Keratinocyte (primary cell): ENCODE data around the gene ST6GALNAC5. TPM values are rescaled to one million over a fixed set of nuclear protein-coding genes. Genes with fewer than 3 reads are reported as not detected.

ENCODE experiments used
- DNase-seq: peaks from one replicate; pipeline ENCODE4 v3.0.0-alpha.2; 2011; ENCODE audit warnings: low read depth, missing footprints, low spot score
- FAIRE-seq: peaks from 2 replicates; lab custom pipeline; 2011; peaks lifted over from hg19 to GRCh38; lab: Jason Lieb, UNC
- H2AFZ ChIP-seq: 2 replicates; pipeline ENCODE4 v1.6.0; 2012; ENCODE audit warnings: low read length, control low read depth, inconsistent platforms; ENCODE audit not compliant: control insufficient read depth
- H3K27ac ChIP-seq: 2 replicates; pipeline ENCODE4 v1.5.1; 2011; ENCODE audit warnings: low read length; ENCODE audit not compliant: control insufficient read depth, insufficient read depth
- H3K27me3 ChIP-seq: 3 replicates; pipeline ENCODE4 v1.6.0; 2011; ENCODE audit warnings: low read length; ENCODE audit not compliant: control insufficient read depth, insufficient read depth; ENCODE audit errors: extremely low read depth
- H3K36me3 ChIP-seq, 2 experiments: 2 replicates in 1 of 2; 3 replicates in 1 of 2; pipeline ENCODE4 v1.5.1; 2011; ENCODE audit warnings: low read length in 2 of 2, mild to moderate bottlenecking in 1 of 2; ENCODE audit not compliant: control insufficient read depth in 2 of 2, insufficient read depth in 2 of 2; ENCODE audit errors: extremely low read depth in 1 of 2
- H3K4me1 ChIP-seq: 3 replicates; pipeline ENCODE4 v1.5.1; 2011; ENCODE audit warnings: low read length; ENCODE audit not compliant: control insufficient read depth, insufficient read depth; ENCODE audit errors: extremely low read depth
- H3K4me2 ChIP-seq: 3 replicates; pipeline ENCODE4 v1.6.0; 2011; ENCODE audit warnings: low read depth, low read length; ENCODE audit not compliant: control insufficient read depth, insufficient read depth; ENCODE audit errors: extremely low read depth
- H3K4me3 ChIP-seq, 3 experiments: fragments of 200-600 bp in 1 of 3; sonication (generic) in 1 of 3; 2 replicates in 2 of 3; 3 replicates in 1 of 3; pipeline ENCODE4 v1.5.1; 2011 to 2016; ENCODE audit warnings: low read length in 3 of 3, mild to moderate bottlenecking in 3 of 3, control low read depth in 2 of 3, inconsistent platforms in 1 of 3, low read depth in 1 of 3, mixed read lengths in 1 of 3, mixed run types in 1 of 3, moderate library complexity in 1 of 3; ENCODE audit not compliant: control insufficient read depth in 2 of 3, insufficient read depth in 2 of 3; ENCODE audit errors: extremely low read depth in 1 of 3
- H3K79me2 ChIP-seq: 2 replicates; pipeline ENCODE4 v1.6.0; 2012; ENCODE audit warnings: low read length; ENCODE audit not compliant: control insufficient read depth, insufficient read depth
- H3K9ac ChIP-seq: 3 replicates; pipeline ENCODE4 v1.6.0; 2011; ENCODE audit warnings: low read length; ENCODE audit not compliant: control insufficient read depth, insufficient read depth; ENCODE audit errors: extremely low read depth
- H3K9me1 ChIP-seq: 3 replicates; pipeline ENCODE4 v1.6.0; 2011; ENCODE audit warnings: low read length; ENCODE audit not compliant: control insufficient read depth, insufficient read depth; ENCODE audit errors: extremely low read depth
- H3K9me3 ChIP-seq: 2 replicates; pipeline ENCODE4 v1.5.1; 2012; ENCODE audit warnings: low read depth, low read length; ENCODE audit not compliant: control insufficient read depth
- H4K20me1 ChIP-seq: 3 replicates; pipeline ENCODE4 v1.6.0; 2011; ENCODE audit warnings: low read length; ENCODE audit not compliant: control insufficient read depth, insufficient read depth; ENCODE audit errors: extremely low read depth
- EZH2 ChIP-seq: IDR thresholded peaks from one replicate; pipeline ENCODE4 v1.6.1; 2012; ENCODE audit warnings: inconsistent platforms, mild to moderate bottlenecking, low read length, moderate library complexity
- dilution Hi-C: fragments of 300-500 bp; cut with MboI; formaldehyde crosslinking; loops from one replicate; pipeline ENCODE4 v1.7.0; 2020; ENCODE audit warnings: low sequenced_read_pairs; ENCODE audit not compliant: extremely low pct_ligation_motif_present
- polyA plus RNA-seq, 5 experiments: library from polyadenylated mRNA; depleted of rRNA in 3 of 5; stranded (reverse) in 3 of 5; stranded (forward) in 1 of 5; unstranded in 1 of 5; fragments of >200 nt; gene quantifications; 1 replicate in 1 of 5; 2 replicates in 3 of 5; 3 replicates in 1 of 5; pipeline versions ENCODE4 v1.2.1 to v1.2.3, GENCODE V29; 2011 to 2012; ENCODE audit warnings: missing spikeins in 2 of 5, low read depth in 1 of 5, low replicate concordance in 1 of 5
- TF ChIP-seq, protein P1 (sequence below), 3 experiments: IDR thresholded peaks in 1 of 3; conservative IDR thresholded peaks in 1 of 3; optimal IDR thresholded peaks in 1 of 3; 2 replicates in 2 of 3; 3 replicates in 1 of 3; pipeline versions ENCODE3 to v1.5.1; 2011; ENCODE audit warnings: low read length in 3 of 3, mild to moderate bottlenecking in 3 of 3, moderate library complexity in 2 of 3, control low read depth in 1 of 3, inconsistent platforms in 1 of 3; ENCODE audit not compliant: insufficient read depth in 2 of 3; ENCODE audit errors: extremely low read depth in 1 of 3

The ST6GALNAC5 gene
- polyA plus RNA-seq, 1 donor (not counting 4 experiments of a cell fraction or from before 2014, with no cell fraction given), result 12.8 TPM

DNA sequence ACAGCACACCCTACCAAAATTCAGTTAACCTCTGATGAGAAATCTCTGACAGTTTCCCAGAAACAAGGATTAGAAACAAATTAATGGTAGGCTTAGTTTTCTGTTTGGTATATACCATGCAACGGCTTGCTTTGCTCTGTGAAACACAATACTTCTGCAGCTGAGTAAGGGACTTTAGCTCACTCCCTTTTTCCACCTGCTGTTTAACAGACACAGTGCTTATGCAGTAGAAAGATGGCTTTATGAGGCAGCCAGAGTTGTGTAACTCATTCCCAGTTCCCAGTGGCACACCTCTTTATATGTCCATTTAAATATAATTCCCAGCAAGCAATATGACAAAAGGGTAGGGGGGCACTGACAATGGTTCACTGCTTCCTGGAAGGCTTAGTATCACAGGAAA is 228.0 kb downstream of the ST6GALNAC5 start:
- dilution Hi-C loops, result no loop called here
- Histone ChIP-seq H3K4me1 (no peaks in the 10 kb centered on the region), H3K9ac (no peak overlapping the region), H3K27ac (no peak overlapping the region), H3K9me3 (no peaks in the 10 kb centered on the region), H3K36me3 (peaks cover 0 to 2% of the 10 kb centered on the region in 2 experiments), H2AFZ (no peak overlapping the region), H4K20me1 (no peaks in the 10 kb centered on the region), H3K9me1 (no peaks in the 10 kb centered on the region), H3K79me2 (no peaks in the 10 kb centered on the region), H3K27me3 (no peaks in the 10 kb centered on the region), H3K4me2 (no peak overlapping the region), H3K4me3 (no peak overlapping the region)
- FAIRE-seq (no peak), DNase-seq (no peak)
- TF ChIP-seq EZH2, result no peak
- TF ChIP-seq, protein P1, sequence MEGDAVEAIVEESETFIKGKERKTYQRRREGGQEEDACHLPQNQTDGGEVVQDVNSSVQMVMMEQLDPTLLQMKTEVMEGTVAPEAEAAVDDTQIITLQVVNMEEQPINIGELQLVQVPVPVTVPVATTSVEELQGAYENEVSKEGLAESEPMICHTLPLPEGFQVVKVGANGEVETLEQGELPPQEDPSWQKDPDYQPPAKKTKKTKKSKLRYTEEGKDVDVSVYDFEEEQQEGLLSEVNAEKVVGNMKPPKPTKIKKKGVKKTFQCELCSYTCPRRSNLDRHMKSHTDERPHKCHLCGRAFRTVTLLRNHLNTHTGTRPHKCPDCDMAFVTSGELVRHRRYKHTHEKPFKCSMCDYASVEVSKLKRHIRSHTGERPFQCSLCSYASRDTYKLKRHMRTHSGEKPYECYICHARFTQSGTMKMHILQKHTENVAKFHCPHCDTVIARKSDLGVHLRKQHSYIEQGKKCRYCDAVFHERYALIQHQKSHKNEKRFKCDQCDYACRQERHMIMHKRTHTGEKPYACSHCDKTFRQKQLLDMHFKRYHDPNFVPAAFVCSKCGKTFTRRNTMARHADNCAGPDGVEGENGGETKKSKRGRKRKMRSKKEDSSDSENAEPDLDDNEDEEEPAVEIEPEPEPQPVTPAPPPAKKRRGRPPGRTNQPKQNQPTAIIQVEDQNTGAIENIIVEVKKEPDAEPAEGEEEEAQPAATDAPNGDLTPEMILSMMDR (optimal IDR thresholded peaks at IDR 0.05 in 1 of 3, IDR thresholded peaks at IDR 0.05 in 1 of 3, conservative IDR thresholded peaks at IDR 0.05 in 1 of 3; ENCODE audit: extremely low read depth in 1 of 3, insufficient read depth in 2 of 3, low read length in 3 of 3), result no peak

DNA sequence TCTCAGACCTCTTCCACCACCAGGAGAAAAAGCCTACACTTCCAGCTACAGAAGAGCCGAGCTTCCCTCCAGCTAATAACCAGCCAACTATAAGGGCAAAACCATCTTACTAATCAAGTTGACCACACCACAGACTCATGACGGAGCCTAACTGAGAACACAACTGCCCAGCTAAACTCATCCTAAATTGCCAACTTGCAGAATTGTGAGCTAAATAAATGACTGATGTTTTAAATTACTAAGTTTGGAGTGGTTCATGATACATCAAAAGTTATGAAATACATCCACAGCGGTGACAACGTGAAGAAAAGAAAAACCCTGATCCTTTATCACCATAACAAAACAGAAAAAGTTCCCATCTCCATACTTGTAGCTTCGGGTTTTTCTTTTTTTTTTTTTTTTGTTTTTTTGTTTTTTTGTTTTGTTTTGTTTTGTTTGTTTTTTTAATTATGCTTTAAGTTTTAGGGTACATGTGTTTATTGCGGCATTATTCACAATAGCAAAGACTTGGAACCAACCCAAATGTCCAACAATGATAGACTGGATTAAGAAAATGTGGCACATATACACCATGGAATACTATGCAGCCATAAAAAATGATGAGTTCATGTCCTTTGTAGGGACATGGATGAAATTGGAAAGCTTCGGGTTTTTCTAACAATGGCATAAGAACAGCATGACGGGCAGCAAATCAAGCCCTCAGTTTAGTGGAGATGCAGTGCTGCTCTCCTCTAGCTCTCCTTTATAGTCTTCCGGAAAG is 229.4 kb downstream of the ST6GALNAC5 start:
- FAIRE-seq (no peak), DNase-seq (no peak)
- TF ChIP-seq, protein P1 (optimal IDR thresholded peaks at IDR 0.05 in 1 of 3, IDR thresholded peaks at IDR 0.05 in 1 of 3, conservative IDR thresholded peaks at IDR 0.05 in 1 of 3; ENCODE audit: extremely low read depth in 1 of 3, insufficient read depth in 2 of 3, low read length in 3 of 3), result no peak
- no peak for TF ChIP-seq EZH2
- no peak overlapping the region for H3K9ac ChIP-seq
- H3K27ac ChIP-seq, result no peak overlapping the region
- no peak overlapping the region for H2AFZ ChIP-seq
- H3K4me3 ChIP-seq, result no peak overlapping the region
- H3K4me1 ChIP-seq, result no peaks in the 10 kb centered on the region
- dilution Hi-C loops, result no loop called here
- H3K4me2 ChIP-seq, result no peak overlapping the region
- no peaks in the 10 kb centered on the region for H3K27me3 ChIP-seq
- H3K9me3 ChIP-seq, result no peaks in the 10 kb centered on the region
- no peaks in the 10 kb centered on the region for H3K79me2 ChIP-seq
- no peaks in the 10 kb centered on the region for H4K20me1 ChIP-seq
- H3K36me3 ChIP-seq, result no peaks in the 10 kb centered on the region
- no peaks in the 10 kb centered on the region for H3K9me1 ChIP-seq
